K562 (cell line): ENCODE measurements around the gene TMEM43. TPM values are rescaled to one million over a fixed set of nuclear protein-coding genes. Genes with fewer than 3 reads are reported as not detected.

Experiments used
- BRCA1 ChIP-seq, 2 experiments: fragments of 450-650 bp in 1 of 2; sonication (generic) in 1 of 2; formaldehyde crosslinking in 1 of 2; IDR thresholded peaks; 2 replicates each; pipeline versions ENCODE4 v1.5.0 to v1.6.1; 2017 to 2020; ENCODE audit warnings: mild to moderate bottlenecking in 1 of 2, missing genetic modification reagents in 1 of 2
- BRD9 ChIP-seq: fragments of 450-650 bp; IDR thresholded peaks from 2 replicates; pipeline ENCODE4 v1.6.1; 2018; ENCODE audit warnings: low read depth; ENCODE audit not compliant: partially characterized antibody
- CCNT2 ChIP-seq: IDR thresholded peaks from 2 replicates; pipeline ENCODE4 v1.6.1; 2011; ENCODE audit warnings: borderline replicate concordance, low read depth, mild to moderate bottlenecking, moderate library complexity, mixed read lengths, low read length; ENCODE audit not compliant: insufficient read length; ENCODE audit errors: extremely low read depth
- CEBPG ChIP-seq, 3 experiments: fragments of 200-800 bp in 1 of 3; sonication (Bioruptor generic) in 1 of 3; sonication (generic) in 1 of 3; formaldehyde crosslinking in 1 of 3; IDR thresholded peaks in 2 of 3; conservative IDR thresholded peaks in 1 of 3; 2 replicates each; pipeline versions ENCODE4 v1.6.1 to v1.8.0; 2016 to 2022; ENCODE audit warnings: missing compliant biosample characterization in 2 of 3, missing genetic modification characterization in 2 of 3, mild to moderate bottlenecking in 1 of 3, missing genetic modification reagents in 1 of 3
- ETV5 ChIP-seq: sonication (generic); formaldehyde crosslinking; IDR thresholded peaks from 2 replicates; pipeline ENCODE4 v1.4.0; 2020; ENCODE audit warnings: low read depth, mild to moderate bottlenecking, missing genetic modification reagents
- FOXA3 ChIP-seq, 2 experiments: fragments of 450-650 bp in 1 of 2; sonication (generic) in 1 of 2; formaldehyde crosslinking; IDR thresholded peaks in 1 of 2; conservative IDR thresholded peaks in 1 of 2; 2 replicates each; pipeline versions ENCODE4 v1.4.0 to v1.8.0; 2020 to 2022; ENCODE audit warnings: mild to moderate bottlenecking in 2 of 2, missing genetic modification reagents in 1 of 2
- NCOA6 ChIP-seq: fragments of 450-650 bp; IDR thresholded peaks from 2 replicates; pipeline ENCODE4 v1.6.1; 2017; ENCODE audit warnings: mild to moderate bottlenecking
- NR1H2 ChIP-seq: sonication (generic); formaldehyde crosslinking; IDR thresholded peaks from 2 replicates; pipeline ENCODE4 v1.4.0; 2020; ENCODE audit warnings: mild to moderate bottlenecking, missing genetic modification reagents
- SAFB2 ChIP-seq: fragments of 200-400 bp; formaldehyde crosslinking; IDR thresholded peaks from 2 replicates; pipeline ENCODE4 v1.6.1; 2018; ENCODE audit warnings: borderline replicate concordance, low read length, low read depth, moderate library complexity; ENCODE audit not compliant: severe bottlenecking
- ZBTB1 ChIP-seq: sonication (generic); formaldehyde crosslinking; IDR thresholded peaks from 2 replicates; pipeline ENCODE4 v1.8.1; 2023; ENCODE audit warnings: missing genetic modification reagents, low read depth, mild to moderate bottlenecking, borderline replicate concordance
- ZFP1 ChIP-seq: fragments of 450-650 bp; formaldehyde crosslinking; IDR thresholded peaks from 2 replicates; pipeline ENCODE4 v1.4.0; 2020; ENCODE audit warnings: mild to moderate bottlenecking, mixed read lengths
- ZKSCAN3 ChIP-seq: fragments of 250-450 bp; sonication (Bioruptor Pico); IDR thresholded peaks from 2 replicates; pipeline ENCODE4 v1.4.0; 2020
- ZNF175 ChIP-seq: fragments of 200-800 bp; sonication (Bioruptor generic); IDR thresholded peaks from 2 replicates; pipeline ENCODE4 v1.6.1; 2016; ENCODE audit warnings: low read depth, mild to moderate bottlenecking, missing genetic modification characterization, missing compliant biosample characterization
- ZNF431 ChIP-seq: sonication (generic); formaldehyde crosslinking; IDR thresholded peaks from 2 replicates; pipeline ENCODE4 v1.8.0; 2022; ENCODE audit warnings: mild to moderate bottlenecking, missing genetic modification reagents
- polyA plus RNA-seq, 8 experiments: library from polyadenylated mRNA; depleted of rRNA in 4 of 8; stranded (reverse) in 5 of 8; unstranded in 3 of 8; fragments of >200 nt; fragmentation: Nextera tagmentation in 2 of 8; fragmentation: Illumina TruSeq in 1 of 8; extraction: Ambion mirVana in 2 of 8; extraction: Trizol in 1 of 8; gene quantifications; 2 replicates each; pipeline versions ENCODE4 v1.2.1 to v1.2.3, GENCODE V29; 2011 to 2014; ENCODE audit warnings: inconsistent platforms in 1 of 8, missing spikeins in 1 of 8
- total RNA-seq, 7 experiments: library from RNA; depleted of rRNA in 6 of 7; stranded (reverse); fragments of >200 nt in 6 of 7; fragmentation: Illumina TruSeq in 2 of 7; extraction: Trizol in 2 of 7; gene quantifications; 2 replicates each; pipeline versions ENCODE4 v1.2.1 to v1.2.3, GENCODE V29; 2011 to 2021; ENCODE audit warnings: low replicate concordance in 1 of 7
- TF ChIP-seq, protein P1 (sequence below): fragments of 250-450 bp; sonication (Bioruptor Pico); IDR thresholded peaks from 2 replicates; pipeline ENCODE4 v1.5.0; 2021
- TF ChIP-seq, protein P2 (sequence below): sonication (generic); formaldehyde crosslinking; IDR thresholded peaks from 2 replicates; pipeline ENCODE4 v1.8.0; 2022; ENCODE audit warnings: mild to moderate bottlenecking, missing genetic modification reagents
- TF ChIP-seq, protein P3 (sequence below): sonication (generic); formaldehyde crosslinking; IDR thresholded peaks from 2 replicates; pipeline ENCODE4 v1.8.1; 2023; ENCODE audit warnings: mild to moderate bottlenecking, missing genetic modification reagents
- TF ChIP-seq, protein P4 (sequence below): fragments of 250-450 bp; sonication (Bioruptor Pico); IDR thresholded peaks from 2 replicates; pipeline ENCODE4 v1.4.0; 2020; ENCODE audit warnings: borderline replicate concordance

Gene TMEM43
- total and polyA plus RNA-seq, 9 of the 15 experiments (the other 6 are each of a cell fraction or from before 2014, with no cell fraction given), result 16.7 to 46.1 (median 35.7) TPM

DNA sequence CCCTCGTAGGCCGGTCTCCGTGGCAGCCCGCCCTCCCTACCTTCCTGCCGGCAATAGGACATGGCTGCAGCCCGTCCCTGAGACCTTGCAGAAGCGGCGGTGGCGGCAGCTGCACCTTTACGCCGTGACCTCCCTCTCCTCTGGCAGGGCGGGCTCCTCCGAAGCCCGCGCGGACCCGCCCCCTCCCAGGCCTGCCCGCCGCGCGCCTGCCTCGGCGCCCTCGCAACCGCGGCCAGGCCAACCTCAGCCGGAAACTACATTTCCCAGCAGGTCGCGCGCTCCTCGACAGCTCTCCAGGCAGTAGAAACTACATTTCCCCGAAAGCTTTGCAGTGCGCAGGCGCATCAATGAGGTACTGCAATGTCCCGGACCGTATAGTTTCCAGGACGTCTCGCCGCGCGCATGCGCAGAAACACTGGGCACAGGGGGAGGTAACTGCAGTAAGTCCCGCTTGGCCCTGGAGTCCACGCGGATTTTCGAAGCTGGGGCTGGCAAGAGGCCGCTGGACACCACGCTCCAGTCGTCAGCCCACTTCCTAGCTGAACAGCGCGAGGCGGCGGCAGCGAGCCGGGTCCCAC lies at the start of gene TMEM43, which contains the start of gene CHCHD4 (continued):
- TF ChIP-seq, protein P1, sequence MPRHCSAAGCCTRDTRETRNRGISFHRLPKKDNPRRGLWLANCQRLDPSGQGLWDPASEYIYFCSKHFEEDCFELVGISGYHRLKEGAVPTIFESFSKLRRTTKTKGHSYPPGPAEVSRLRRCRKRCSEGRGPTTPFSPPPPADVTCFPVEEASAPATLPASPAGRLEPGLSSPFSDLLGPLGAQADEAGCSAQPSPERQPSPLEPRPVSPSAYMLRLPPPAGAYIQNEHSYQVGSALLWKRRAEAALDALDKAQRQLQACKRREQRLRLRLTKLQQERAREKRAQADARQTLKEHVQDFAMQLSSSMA (CRISPR knock-in tag), result 0 out of 2 replicates have a peak, but pooled peaks have one; percentile 88
- no peak for TF ChIP-seq NR1H2 (CRISPR knock-in tag)
- TF ChIP-seq ETV5, result no peak; the same call in 1 of the 2 replicates
- TF ChIP-seq SAFB2, result no peak
- no peak for TF ChIP-seq CEBPG (CRISPR knock-in tag; IDR thresholded peaks at IDR 0.05)
- TF ChIP-seq CEBPG (tag; conservative IDR thresholded peaks at IDR 0.05 in 1 of 2, IDR thresholded peaks at IDR 0.05 in 1 of 2), result no peak
- peak; percentile 88; the same call in 1 of the 2 replicates for TF ChIP-seq ZNF175 (CRISPR knock-in tag)
- TF ChIP-seq, protein P2, sequence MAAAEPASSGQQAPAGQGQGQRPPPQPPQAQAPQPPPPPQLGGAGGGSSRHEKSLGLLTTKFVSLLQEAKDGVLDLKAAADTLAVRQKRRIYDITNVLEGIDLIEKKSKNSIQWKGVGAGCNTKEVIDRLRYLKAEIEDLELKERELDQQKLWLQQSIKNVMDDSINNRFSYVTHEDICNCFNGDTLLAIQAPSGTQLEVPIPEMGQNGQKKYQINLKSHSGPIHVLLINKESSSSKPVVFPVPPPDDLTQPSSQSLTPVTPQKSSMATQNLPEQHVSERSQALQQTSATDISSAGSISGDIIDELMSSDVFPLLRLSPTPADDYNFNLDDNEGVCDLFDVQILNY, result no peak
- no peak for TF ChIP-seq BRD9
- no peak for TF ChIP-seq FOXA3 (CRISPR knock-in tag; conservative IDR thresholded peaks at IDR 0.05 in 1 of 2, IDR thresholded peaks at IDR 0.05 in 1 of 2)
- peak; percentile 13; the same call in 1 of the 2 replicates for TF ChIP-seq ZBTB1
- no peak for TF ChIP-seq ZFP1
- peak; percentile 89 for TF ChIP-seq CCNT2
- TF ChIP-seq BRCA1 (IDR thresholded peaks at IDR 0.05), result no peak
- no peak for TF ChIP-seq BRCA1 (CRISPR knock-in tag; IDR thresholded peaks at IDR 0.05)
- no peak for TF ChIP-seq ZKSCAN3 (CRISPR knock-in tag)
- TF ChIP-seq, protein P3, sequence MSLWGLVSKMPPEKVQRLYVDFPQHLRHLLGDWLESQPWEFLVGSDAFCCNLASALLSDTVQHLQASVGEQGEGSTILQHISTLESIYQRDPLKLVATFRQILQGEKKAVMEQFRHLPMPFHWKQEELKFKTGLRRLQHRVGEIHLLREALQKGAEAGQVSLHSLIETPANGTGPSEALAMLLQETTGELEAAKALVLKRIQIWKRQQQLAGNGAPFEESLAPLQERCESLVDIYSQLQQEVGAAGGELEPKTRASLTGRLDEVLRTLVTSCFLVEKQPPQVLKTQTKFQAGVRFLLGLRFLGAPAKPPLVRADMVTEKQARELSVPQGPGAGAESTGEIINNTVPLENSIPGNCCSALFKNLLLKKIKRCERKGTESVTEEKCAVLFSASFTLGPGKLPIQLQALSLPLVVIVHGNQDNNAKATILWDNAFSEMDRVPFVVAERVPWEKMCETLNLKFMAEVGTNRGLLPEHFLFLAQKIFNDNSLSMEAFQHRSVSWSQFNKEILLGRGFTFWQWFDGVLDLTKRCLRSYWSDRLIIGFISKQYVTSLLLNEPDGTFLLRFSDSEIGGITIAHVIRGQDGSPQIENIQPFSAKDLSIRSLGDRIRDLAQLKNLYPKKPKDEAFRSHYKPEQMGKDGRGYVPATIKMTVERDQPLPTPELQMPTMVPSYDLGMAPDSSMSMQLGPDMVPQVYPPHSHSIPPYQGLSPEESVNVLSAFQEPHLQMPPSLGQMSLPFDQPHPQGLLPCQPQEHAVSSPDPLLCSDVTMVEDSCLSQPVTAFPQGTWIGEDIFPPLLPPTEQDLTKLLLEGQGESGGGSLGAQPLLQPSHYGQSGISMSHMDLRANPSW (CRISPR knock-in tag), result no peak; the same call in 1 of the 2 replicates
- TF ChIP-seq, protein P4, sequence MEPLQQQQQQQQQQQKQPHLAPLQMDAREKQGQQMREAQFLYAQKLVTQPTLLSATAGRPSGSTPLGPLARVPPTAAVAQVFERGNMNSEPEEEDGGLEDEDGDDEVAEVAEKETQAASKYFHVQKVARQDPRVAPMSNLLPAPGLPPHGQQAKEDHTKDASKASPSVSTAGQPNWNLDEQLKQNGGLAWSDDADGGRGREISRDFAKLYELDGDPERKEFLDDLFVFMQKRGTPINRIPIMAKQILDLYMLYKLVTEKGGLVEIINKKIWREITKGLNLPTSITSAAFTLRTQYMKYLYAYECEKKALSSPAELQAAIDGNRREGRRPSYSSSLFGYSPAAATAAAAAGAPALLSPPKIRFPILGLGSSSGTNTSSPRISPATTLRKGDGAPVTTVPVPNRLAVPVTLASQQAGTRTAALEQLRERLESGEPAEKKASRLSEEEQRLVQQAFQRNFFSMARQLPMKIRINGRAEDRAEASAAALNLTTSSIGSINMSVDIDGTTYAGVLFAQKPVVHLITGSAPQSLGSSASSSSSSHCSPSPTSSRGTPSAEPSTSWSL (CRISPR knock-in tag), result no peak
- no peak for TF ChIP-seq NCOA6
- TF ChIP-seq ZNF431, result no peak
